ENCODE data around the gene ETS1.

ETS1 gene

GRCh38 chr11:128517451-128518230 is 69.7 kb downstream of the ETS1 start:
- DNase-seq (ENCODE audit: low spot score), result peak; percentile 41

DNA sequence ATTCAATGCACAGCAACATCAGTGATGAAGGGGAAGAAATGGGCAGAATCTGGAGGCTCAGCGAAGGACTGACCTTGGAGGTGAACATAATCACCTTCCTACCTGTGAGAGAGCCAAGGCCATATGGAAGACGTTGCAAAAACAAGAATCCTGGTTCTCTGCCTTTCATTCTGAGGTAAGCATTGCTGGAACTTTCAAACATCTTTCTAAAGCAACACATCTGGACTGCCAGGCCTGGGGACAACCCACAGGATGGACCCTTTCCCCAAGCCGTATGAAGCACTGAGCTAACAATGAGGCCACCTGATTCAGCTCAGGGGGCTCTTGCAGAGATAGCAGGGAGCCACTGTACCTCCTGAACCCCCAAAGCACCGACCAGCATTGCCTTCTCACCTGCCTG is 70.5 kb downstream of the ETS1 start:
- no peak for DNase-seq (ENCODE audit: low spot score)

DNA sequence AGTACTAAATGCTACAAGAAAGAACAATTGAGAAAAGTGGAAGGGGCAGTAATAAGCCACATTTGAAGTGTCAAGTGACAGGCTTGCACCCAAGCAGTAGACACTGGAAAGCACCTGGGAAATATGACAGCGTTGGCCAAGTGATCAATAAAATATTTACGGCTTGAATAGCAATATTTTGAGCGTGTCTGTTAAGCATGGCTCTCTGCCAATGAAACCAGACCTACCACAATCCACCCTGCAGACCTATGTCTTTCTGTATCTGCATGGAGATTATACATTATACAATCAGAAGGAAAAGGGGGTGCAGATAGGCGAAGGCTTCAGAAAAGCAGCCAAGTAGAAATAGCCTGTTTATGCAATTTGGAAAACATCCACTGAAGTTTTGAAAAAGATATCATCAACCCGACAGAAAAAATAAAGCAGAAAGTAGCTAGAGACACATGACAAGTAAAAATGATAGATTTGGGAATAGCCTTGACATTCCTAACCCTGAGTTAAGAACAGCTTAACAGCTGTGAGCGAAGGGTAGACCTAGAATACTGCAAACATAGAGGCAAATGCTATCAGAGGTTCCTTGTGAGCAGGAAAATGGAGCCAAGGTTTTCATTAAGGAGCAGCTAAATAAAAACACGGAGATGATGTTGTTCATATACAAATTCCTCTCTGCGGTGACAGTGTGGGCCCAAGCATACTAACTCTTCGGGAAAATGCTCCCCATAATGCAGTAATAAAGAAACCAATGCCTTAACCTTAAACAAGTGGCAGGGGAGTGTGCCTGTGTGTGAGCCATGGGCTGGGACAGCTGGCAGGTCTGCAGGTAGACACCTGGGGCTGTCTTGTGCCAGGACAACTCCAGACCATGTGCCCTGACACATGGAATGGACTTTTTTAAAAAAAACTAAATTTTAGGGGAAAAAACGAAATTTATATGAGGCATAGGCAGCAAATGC is 71.3 kb downstream of the ETS1 start:
- no peak for DNase-seq (ENCODE audit: low spot score)

DNA sequence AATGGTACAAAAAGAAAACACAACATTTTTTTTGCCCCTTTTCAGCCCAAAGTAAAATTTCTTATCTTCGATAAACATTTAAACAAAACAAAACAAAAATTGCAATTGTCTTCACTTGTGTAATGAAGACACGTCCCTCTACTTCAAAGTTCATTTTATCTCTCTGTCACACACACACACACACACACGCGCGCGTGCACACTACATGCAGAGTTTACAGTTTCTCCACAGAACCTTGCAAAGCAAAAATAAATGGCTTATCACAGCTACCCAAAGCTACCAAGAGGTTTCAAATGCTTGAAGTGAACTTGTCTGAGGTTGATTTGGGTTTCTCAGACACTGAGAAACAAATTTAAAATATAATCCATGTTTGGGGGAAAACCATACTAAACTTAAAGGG is 72.3 kb downstream of the ETS1 start:
- DNase-seq (ENCODE audit: low spot score), result no peak

DNA sequence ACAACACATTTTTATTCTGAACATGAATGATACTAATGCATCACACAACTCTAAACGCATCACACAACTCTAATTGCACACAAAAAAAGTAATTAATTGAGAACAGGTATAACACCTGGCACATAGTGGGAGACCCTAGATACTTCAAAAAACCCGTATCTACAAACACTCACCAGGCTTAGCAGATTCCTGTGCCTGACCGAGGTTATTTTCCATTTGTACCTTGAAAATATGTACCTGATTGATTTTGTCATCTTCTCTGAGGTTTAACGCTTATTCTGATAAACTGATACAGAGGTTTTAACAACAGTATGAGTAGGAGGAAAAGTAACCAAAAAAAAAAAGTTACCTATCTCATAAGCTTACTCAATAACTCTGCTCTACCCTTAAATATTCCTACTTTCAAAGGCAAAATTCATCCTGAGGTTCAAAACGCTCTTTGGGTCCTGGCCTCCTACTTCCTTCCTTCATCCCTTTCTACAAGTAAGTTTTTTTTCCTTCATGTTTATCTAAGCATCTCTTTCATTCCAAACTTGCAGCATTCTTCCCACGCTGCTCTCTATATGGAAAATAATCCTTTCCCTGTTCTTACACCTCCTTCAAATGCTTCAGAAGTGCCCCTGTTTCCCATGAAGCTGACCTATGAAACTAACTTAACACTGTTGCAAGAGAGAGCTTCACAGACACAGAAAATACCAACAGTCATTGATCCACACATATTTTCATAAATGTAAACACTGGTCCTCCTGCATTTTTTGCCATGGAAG is 73.3 kb downstream of the ETS1 start:
- no peak for DNase-seq (ENCODE audit: low spot score)

GRCh38 chr11:128512474-128512996 is 74.8 kb downstream of the ETS1 start:
- no peak for DNase-seq (ENCODE audit: low spot score)

GRCh38 chr11:128511712-128512111 is 75.6 kb downstream of the ETS1 start:
- DNase-seq (ENCODE audit: low spot score), result no peak

DNA sequence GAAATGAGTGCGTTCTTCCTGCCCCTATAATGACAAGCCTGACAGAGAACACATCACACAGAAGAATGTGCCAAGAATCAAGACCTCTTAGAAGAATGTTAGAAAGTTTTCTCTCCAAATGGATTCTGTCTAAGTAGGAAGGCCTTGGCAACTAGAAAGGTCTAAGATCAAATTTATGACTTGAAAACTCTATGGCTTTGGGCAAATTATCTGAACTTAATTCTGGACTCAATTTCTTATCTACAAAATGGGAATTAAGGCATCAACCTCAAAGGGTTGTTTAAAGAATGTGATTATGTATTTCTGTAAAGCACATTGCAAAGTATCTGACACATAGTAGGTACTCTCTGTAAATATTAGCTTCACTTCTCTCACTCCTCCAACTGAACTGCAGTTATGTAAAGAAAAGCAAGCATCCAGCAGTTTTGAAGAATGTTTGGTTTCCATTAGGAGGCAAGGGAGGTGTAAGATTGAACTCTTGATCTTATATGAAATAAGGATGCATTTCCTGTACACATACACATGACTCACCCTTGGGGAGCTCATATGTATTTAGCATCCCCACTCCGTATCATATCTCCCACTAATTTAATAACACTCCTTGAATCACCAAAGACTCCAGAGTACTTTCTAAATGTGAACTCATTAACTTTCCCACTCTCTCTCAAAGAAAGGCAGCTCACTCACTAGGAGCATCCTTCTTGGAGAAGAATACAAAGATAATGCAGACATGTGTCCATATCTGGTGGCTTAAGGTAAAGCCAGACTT is 77.6 kb downstream of the ETS1 start:
- peak; percentile 84 for DNase-seq (ENCODE audit: low spot score)

- peak; percentile 49 for DNase-seq (ENCODE audit: low spot score)
These were observed 78.4 kb downstream of the ETS1 start for GRCh38 chr11:128508770-128509510.

DNA sequence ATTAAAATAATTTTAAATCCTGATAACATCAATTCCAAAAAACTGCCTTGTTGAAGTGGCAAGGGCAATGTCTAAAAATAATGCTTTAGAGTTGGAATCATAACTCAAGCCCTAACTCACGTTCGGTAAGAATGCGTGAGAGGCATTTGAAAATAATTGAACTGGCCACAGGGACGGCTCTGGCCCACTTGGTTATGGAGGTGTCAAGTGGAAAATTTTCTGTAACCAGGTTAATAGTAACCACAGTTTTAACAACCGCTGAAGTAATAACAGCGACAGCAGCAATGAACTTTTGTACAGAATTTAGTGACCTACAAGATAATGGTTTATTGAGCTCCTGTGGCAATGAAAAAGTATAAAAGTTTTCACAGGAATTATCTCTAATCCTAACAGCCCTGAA is 79.4 kb downstream of the ETS1 start:
- DNase-seq (ENCODE audit: low spot score), result no peak

DNA sequence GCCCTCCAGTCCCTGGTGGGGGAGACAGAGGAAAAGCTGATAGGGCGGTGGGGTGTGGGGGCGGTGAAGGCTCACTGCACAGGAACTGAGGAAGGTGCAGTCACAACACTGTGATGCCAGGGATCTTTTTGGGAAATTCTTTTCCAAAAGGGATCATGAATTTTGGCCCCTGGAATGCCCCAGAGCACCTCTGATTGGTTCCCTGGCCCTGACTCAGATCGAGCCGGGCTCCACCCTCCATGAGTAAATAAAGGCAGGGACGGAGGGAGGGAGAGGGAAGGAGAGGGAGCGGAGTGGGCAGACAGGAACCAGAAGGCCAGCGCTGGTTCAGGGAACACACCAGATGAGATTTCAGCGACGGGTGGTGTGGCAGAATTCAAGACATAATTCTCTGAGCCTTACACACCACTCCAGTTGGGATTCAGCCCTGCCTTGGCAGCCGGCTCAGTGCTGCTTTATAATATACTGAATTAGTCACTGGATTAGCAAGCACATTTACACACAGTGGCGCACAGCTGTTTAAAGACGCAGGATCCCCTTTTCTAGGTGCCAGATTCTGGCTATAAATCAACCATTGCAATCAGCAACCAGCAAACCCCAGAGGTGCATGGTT is 80.3 kb downstream of the ETS1 start:
- peak; percentile 98 for DNase-seq (ENCODE audit: low spot score)

GRCh38 chr11:128506356-128506755 is 81.0 kb downstream of the ETS1 start:
- no peak for DNase-seq (ENCODE audit: low spot score)

GRCh38 chr11:128505449-128506065 is 81.8 kb downstream of the ETS1 start:
- DNase-seq (ENCODE audit: low spot score), result no peak

DNA sequence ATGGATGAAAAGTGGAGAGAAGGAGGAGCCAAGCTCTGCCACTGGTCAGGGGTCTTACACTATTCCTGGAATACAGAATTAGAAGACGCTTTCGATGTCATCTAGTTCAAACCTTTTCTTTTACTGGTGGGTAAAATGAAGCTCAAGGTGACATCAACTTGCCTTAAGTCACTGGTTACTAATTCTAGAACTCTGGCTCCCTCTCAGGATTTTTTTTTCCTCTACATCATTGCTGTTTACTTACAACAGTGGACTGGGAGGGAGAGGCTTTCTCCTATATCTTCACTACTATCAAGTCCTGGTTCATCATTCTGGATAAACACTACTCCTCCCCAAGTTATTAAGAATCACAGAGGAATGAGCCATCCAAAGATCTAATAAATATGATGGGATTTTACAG is 82.9 kb downstream of the ETS1 start:
- DNase-seq (ENCODE audit: low spot score), result no peak

- DNase-seq (ENCODE audit: low spot score), result peak; percentile 55
These were observed 83.9 kb downstream of the ETS1 start for GRCh38 chr11:128503245-128503991.

DNA sequence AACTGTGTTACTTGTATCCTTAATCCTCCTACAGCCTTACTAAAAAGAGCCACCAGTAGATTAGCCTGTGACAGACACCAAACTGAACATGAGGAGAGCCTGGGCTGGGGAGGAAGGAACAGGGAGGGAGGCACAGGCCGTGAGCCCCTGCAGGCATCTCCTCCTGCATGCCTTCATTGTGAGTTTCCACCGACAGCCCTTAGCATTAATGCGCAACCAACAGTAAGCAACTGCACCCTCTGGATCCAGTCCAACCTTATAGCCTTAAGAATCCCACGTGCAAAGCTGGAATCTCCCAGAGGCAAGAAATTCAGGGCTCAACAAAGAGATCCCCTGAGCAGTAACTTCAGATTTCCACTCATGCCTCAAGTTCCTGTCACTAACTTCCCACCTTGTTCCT is 84.6 kb downstream of the ETS1 start:
- DNase-seq (ENCODE audit: low spot score), result no peak

DNA sequence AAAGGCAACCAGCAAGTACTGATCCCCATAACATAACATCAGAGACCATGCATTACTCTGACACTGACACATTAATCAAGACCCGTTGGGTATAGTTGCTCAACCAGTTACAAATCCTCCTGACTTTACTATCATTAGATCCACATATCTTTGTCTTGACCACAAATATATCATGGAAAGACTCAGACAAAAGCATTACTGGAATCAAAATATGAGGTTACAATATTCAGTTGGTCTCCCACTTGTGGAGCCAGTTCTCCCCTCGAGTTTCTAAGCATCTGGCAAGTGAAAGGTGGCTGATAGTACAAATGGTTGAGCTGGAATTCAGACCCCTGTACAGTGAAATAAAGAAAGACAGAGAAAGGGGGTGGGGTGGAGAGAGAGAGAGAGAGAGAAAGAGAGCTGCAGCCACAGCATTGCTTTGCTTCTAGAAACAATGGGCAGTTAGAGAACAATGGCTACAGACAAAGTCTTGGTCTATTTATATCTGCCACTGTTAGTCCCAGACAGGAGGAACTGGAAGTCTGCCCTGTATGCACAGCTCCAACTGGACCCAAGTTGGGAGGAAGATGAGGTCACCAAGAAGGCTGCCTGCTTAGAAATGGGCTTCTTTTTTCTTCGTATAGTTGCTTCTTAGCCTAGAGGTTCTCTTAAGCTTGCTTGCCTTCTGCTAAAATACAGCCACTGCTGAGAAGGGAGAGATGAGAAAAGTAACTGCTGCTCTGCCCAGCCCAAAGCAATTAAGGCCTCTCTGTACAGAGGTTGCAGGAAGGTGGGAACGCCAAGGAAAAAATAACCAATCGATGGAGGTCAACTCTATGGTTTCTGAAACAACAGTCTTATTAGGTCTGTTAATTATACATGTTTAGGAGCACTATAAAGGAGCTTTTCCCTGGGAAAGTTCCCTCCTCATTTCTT is 85.5 kb downstream of the ETS1 start:
- DNase-seq (ENCODE audit: low spot score), result no peak

DNA sequence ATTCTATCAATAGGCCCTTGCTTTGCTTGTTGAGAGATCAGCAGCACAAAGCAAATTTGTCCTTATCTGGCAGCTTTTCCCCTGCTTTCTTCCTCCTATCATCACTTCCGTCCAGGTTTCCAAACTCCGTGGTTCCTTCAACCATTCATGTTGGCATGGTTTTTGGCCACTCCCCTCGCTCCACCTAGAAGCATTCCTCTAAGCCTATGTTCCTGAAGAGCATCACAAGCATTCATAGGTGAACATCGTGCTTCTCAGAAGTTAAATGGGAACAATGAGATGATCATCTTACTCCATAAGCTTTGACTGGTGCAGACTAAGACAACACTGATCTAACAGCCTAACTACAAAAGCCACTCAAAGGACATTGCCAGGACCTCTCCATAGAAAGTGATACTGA is 86.3 kb downstream of the ETS1 start:
- no peak for DNase-seq (ENCODE audit: low spot score)
